ENCODE data around the gene TMEM120B.
A peak's percentile ranks its signal among the peaks of the same experiment; 100 is the strongest.

TMEM120B gene

DNA sequence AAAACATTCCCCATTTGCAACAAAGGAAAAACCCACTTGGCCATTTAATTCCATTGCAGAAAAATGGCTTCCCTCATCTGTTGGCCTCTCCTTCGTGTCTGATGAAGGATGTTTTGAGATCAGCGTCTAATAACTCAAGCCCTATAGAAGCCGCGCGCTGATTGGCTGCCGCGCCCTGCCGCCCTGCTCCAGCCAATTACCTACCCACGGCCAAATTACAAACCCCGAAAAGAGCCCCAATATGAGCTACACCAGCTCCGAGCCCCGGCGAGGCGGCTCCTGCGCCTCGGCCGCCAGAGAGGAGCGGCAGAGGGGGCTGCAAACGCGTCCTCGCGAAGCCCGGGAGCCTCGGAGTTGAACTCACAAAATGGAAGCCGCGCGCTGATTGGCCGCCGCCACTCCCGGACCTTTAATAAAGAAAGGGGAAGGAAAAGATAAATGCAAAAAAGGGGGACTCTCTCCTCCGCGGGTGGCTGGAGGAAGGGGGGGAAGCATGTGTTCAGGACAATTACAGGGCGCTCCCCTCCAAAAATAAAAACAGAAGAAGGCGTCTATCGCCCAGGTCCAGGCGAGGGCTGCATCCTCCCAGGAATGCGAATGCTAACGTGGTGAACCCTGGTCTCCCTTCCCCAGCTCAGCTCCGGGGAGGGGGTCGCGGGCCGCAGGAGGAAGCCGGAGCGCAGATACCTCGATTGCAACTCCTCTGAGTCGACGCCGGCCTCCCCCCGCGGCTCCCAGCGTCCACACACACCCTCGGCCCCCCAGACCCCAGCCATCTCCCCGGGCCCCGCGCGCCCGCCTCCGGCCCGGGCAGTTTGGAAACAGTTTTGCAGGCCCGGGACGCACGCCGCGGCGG is 90.5 kb downstream of the TMEM120B start:
- DNase-seq (ENCODE audit: low read depth in 2 of 2): peak; percentile 95 to 96

DNA sequence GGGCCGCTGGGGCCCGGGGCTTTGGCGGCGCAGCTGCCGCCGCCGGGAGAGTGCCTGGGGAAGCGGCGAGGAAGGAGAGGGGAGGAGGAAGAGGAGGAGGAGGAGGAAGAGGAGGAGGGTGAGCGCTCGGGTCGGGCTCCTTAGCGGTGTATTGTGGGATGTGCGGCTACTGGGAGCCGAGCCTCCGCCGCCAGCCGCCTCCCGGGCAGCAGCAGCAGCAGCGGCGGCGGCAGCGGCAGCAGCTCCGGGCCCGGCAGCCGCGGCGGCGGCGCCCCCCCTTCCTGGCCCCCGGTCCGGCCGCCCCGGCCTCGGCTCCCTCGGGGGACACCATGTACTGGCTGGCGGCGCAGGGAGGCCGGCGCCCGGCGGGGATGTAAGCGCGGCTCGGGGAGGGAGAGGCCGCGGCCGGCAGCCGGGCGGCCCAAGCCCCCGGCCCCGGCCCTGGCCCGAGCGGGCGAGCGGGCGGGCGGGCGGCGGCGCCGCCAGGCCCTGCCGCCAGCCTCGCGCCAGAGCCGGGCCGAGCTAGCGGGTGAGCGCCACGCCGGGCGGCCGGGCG is 91.4 kb downstream of the TMEM120B start, which contains the start of gene SETD1B:
TSS of gene SETD1B (plus strand) at position 149 of the 556 bp plus-strand sequence. CDS start 729 bp downstream, outside the sequence.
- no peak for DNase-seq (ENCODE audit: low read depth in 2 of 2)

DNA sequence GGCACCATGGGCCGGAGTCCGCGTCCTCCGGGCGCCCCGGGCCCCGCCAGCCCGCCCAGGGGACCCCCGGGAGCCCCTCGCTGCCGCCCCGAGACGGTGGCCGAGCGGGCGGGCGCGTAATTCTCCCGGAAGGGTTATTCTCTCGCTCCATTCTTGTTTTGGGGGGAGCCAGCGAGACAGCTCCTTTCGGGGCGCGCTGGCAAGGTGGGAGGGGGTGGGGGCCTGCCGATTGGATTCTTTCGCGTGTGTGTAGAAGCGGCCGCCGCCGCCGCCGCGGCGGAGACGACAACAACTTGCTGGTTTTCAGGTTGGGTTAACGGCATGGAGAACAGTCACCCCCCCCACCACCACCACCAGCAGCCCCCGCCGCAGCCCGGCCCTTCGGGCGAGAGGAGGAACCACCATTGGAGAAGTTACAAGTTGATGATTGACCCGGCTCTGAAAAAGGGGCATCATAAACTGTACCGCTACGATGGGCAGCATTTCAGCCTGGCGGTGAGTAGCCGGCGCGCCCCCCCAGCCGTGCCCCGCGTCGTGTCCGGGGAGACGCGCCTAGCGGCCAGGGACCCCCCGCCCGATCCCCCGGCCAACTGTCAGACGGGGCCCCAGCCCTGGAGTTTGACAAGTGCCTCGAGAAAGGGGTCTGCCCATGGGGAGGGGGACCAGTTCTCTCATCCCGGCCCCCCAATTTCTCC is 92.0 kb downstream of the TMEM120B start:
- no peak for DNase-seq (ENCODE audit: low read depth in 2 of 2)

- no peak for DNase-seq (ENCODE audit: low read depth in 2 of 2)
Observed at GRCh38 chr12:121805171-121806008, 92.8 kb downstream of the TMEM120B start.

DNA sequence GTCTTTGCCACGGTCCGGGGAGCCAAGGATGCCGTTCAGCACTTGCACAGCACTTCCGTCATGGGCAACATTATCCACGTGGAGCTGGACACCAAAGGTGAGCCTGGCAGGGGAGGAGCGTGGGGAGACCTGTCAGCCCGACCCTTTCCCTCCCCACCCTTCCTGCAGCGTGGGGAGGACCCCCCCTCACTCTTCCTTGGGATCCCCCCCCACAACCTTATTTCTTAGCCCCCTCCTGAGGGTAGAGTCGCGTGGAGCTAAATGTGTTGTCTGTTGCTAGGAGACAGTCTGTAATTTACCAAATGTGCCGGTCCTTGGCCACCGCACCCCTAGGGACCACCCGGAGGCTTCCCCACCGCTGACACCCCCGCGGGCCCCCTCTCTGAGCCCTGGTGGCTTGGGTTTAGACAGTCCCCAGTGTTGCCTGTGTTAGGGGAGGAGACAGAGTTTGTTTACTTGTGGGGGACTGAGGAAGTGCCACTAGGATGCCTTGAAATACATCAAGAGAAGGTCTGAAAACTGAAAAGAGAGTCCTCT is 93.5 kb downstream of the TMEM120B start:
- DNase-seq (ENCODE audit: low read depth in 2 of 2): no peak

DNA sequence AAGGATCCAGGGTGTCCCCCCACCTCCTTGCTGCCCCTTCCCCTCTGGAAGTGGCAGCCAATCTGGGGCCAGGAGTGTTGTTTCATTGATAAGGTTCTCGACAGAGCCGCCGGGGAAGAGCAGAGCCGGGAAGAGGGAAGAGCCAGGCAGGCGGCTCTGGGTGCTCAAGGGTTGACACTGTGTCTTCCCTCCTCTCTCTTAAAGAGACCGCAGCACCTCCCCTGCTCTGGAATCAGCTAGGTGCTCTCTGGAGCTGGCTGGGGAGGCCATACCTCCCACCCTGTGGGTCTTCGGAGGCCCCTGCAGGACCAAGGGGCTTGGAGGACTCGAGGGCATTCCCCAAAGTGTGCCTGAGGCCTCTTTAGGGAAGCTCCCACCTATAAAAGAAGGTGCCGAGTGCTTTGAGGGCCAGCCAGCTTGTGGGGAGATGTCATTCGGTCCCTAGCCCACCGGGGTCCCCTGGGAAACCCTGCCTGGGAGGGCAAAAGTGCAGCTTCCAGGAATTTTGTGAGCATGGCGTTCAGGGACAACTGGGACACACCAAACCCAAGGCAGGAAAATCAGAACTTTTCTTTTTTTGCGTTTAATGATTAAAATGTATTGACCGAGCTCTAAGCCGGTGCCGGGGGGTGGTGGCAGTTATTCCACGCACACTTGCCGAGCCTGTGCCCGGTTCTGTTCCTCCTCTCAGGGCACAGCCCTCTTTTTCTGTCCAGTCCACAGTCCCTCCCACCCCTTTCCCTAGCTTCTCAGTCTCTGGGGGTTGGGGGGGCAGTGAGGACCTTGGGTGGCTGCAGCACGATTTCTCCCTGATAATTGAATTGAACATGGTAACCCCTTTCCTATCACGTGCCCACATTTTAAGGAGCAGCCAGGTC is 94.2 kb downstream of the TMEM120B start:
- DNase-seq (ENCODE audit: low read depth in 2 of 2): no peak

DNA sequence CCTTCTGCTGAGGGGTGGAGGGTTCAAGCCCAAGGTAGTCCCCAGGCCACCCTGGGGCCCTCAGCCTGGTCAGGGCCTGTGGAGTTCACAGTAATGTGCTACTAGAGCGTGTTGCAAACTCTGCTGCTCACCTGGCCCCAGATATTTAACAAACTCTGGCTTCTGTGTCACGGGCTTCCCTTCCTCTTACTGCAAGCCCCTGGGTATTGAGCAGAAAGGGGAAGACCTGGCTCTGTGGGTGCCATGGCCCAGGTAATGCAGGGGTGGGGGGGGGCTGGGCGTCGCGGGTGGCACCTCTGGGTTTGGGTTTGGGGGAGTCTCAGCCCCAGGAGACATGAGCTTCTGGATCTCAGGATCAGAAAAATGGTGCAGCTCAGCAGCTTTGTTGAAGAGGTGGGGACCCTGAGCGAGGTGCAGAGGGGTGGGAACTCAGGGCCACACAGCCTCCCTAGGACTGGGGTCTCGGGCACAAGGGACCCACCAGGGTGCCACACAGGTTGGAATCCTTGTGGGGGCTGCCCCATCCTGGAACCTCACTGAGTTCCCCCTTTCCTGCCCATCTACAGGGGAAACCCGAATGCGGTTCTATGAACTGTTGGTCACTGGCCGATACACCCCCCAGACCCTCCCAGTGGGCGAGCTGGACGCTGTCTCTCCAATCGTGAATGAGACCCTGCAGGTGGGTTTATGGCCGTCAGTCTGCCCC is 95.2 kb downstream of the TMEM120B start:
- no peak for DNase-seq (ENCODE audit: low read depth in 2 of 2)

GRCh38 chr12:121808623-121809022 is 96.1 kb downstream of the TMEM120B start:
- no peak for DNase-seq (ENCODE audit: low read depth in 2 of 2)

- DNase-seq (ENCODE audit: low read depth in 2 of 2): no peak
Observed at GRCh38 chr12:121809712-121810116, 97.2 kb downstream of the TMEM120B start.

- DNase-seq (ENCODE audit: low read depth in 2 of 2): no peak
Observed at GRCh38 chr12:121810234-121810817, 97.8 kb downstream of the TMEM120B start.

DNA sequence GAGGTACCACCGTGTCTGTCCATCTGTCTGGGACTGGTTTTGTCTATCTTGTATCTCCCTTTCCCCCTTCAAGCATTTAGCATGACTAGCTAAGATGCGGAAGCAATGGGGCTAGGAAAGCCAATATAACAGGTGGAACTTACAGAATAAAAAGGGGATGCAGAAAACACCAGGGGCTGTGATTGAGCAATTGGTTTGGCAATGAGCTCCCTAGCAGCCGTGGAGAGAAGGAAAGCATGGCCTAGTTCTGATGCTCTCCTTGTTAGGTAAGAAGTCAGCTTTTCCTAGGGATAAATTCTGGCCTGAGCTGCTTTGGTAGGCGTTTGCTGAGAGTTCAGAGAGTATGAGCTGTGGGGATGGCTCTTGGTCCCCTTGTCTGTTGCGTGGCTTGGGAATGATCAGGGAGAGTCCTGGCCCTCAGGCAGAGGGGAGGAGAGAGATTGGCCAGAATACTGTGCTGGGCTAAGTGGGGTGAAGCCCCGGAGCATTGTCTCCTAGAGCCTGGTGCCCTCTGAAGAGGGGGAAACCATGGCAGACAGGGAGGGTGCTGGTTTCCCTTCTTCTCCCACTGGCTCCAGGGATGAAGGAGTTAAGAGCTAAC is 98.4 kb downstream of the TMEM120B start:
- no peak for DNase-seq (ENCODE audit: low read depth in 2 of 2)

GRCh38 chr12:121811434-121812319 is 99.1 kb downstream of the TMEM120B start:
- no peak for DNase-seq (ENCODE audit: low read depth in 2 of 2)

DNA sequence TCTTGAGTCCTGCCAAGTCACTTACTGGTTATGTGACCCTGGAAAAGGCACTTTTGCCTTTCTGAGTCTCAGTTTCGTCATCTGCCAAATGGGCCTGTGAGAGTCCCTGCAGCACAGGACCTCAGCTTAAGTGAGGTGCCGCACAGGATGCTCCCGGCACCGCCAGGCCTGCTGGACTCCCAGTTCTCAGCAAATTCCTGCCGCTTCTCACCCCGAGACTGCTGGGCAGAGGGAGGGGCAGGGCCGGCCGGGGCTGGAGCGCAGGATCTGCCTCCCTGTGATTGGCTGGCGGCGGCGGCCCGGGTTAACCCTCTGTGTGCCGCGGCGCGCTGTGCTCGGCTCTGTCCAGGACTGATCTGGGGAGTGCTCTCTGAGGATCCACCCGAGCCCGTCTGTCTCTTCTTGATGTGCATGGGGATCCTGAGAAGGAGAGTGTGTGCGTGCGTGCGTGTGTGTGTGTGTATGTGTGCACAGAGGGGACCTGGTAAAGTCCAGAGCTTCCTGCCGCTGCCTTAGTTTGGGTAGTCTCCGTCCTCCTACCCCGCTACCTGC is 99.8 kb downstream of the TMEM120B start:
- DNase-seq (ENCODE audit: low read depth in 2 of 2): no peak

DNA sequence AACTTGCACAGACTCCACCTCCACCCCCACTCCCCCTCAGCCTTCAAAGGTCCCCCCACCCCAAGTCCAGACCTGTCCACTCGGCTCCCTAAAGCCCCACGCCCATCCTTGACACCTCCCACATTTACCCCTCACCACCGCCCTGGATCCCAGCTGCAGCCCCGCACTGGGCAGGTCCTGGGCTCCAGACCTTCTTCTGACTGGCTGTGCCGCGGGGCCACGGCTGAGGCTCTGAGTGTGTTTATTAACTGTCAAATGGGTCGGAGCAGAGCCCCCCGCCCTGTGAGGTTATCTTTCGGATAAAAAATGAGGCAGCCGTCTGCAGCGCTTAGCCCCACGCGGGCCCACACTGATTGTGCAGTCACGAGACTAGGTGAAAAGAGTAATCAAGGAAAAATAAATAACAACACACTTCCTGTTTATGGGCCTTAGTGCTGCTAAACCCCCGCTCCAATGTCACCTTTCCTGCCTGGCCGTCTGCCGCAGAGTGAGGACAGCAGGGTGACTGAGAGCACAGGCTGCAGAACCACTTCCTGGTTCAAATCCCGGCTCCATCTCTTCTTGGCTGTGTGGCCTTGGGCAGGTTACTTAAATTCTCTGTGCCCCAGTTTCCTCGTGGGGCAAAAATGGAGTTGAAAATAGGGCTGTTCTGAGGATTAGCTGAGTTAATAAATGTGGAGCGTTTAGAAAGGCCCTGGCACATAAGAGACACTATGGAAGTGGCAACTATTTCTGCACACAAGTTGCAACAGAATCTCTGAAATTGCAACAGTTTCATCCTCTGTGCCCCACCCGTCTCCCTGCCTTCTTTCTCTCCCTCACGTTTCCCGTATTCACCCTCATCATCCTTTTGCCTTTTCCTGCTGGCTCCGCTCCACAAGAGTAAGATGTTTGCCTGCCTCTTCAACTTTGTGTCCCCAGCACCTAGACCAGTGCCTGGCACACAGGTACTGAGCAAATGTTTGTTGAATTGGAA is 100.7 kb downstream of the TMEM120B start:
- DNase-seq (ENCODE audit: low read depth in 2 of 2): no peak

DNA sequence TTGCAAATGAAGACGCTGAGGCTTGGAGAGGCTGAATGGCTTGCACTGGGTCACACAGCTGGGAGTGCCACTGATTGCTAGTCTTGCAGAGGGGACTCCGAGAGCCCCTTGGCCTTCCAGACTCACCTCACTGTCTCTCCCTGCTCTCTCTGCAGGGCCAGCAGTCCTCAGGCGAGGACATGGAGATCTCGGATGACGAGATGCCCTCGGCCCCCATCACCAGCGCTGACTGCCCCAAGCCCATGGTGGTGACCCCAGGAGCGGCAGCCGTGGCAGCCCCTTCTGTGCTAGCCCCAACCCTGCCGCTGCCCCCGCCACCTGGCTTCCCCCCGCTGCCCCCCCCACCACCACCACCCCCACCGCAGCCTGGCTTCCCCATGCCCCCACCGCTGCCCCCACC is 101.4 kb downstream of the TMEM120B start:
- no peak for DNase-seq (ENCODE audit: low read depth in 2 of 2)

DNA sequence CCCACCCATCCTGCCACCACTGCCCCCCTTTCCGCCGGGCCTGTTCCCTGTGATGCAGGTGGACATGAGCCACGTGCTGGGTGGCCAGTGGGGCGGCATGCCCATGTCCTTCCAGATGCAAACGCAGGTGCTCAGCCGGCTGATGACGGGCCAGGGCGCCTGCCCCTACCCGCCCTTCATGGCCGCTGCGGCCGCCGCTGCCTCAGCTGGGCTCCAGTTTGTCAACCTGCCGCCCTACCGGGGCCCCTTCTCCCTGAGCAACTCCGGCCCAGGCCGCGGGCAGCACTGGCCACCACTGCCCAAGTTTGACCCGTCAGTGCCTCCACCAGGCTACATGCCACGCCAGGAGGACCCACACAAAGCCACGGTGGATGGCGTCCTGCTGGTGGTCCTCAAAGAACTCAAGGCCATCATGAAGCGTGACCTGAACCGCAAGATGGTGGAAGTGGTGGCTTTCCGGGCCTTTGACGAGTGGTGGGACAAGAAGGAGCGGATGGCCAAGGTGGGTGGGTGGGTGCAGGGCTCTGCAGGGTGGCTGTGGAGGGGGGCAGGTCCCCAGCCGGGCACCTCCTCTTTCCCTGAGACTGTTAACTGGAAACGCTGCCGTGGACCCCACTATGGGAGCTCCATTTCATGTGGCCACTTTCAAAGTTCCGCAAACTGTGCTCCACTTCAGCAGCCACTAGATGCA is 102.0 kb downstream of the TMEM120B start:
- no peak for DNase-seq (ENCODE audit: low read depth in 2 of 2)
